CD14-positive monocyte (primary cell): ENCODE measurements around the gene CDH4. TPM values are rescaled to one million over a fixed set of nuclear protein-coding genes. Genes with fewer than 3 reads are reported as not detected.
A peak's percentile ranks its signal among the peaks of the same experiment; 100 is the strongest.

Experiments
- DNase-seq, 3 donors: peaks; one replicate each; pipeline ENCODE4 v3.0.0-alpha.2; 2011 to 2022
- H2AFZ ChIP-seq: 2 replicates; pipeline ENCODE4 v1.6.0; 2012; ENCODE audit warnings: mild to moderate bottlenecking, low read depth, low read length, inconsistent platforms; ENCODE audit not compliant: insufficient read depth, poor library complexity, severe bottlenecking
- H3K27ac ChIP-seq, 2 donors: 1 replicate in 1 of 2; 2 replicates in 1 of 2; pipeline ENCODE4 v1.5.1; 2012 to 2013; ENCODE audit warnings: low read length in 2 of 2, control low read depth in 1 of 2, inconsistent platforms in 1 of 2, low read depth in 1 of 2, mild to moderate bottlenecking in 1 of 2
- H3K27me3 ChIP-seq, 2 donors: one replicate each; pipeline versions ENCODE4 v1.6.0 to v1.6.1; 2011 to 2013; ENCODE audit warnings: low read length in 2 of 2; ENCODE audit not compliant: control insufficient read depth in 2 of 2, insufficient read depth in 2 of 2
- H3K36me3 ChIP-seq, 2 donors: replicated peaks in 1 of 2; 1 replicate in 1 of 2; 2 replicates in 1 of 2; pipeline versions ENCODE4 v1.5.1 to v1.6.1; 2012 to 2013; ENCODE audit warnings: low read length in 2 of 2, control low read depth in 1 of 2, inconsistent platforms in 1 of 2, mild to moderate bottlenecking in 1 of 2; ENCODE audit not compliant: insufficient read depth in 2 of 2, control insufficient read depth in 1 of 2
- H3K4me1 ChIP-seq, 2 donors: 1 replicate in 1 of 2; 2 replicates in 1 of 2; pipeline versions ENCODE4 v1.5.1 to v1.6.1; 2012 to 2013; ENCODE audit warnings: low read length in 2 of 2, control low read depth in 1 of 2, inconsistent platforms in 1 of 2, mild to moderate bottlenecking in 1 of 2, moderate library complexity in 1 of 2; ENCODE audit not compliant: insufficient read depth in 2 of 2, control insufficient read depth in 1 of 2
- H3K4me2 ChIP-seq: replicated peaks from 2 replicates; pipeline ENCODE3; 2012; ENCODE audit warnings: low read length, moderate library complexity, mild to moderate bottlenecking; ENCODE audit not compliant: poor library complexity, severe bottlenecking; ENCODE audit errors: extremely low read depth
- H3K4me3 ChIP-seq, 3 experiments: fragments of 200-600 bp in 1 of 3; sonication (generic) in 1 of 3; replicated peaks in 1 of 3; 1 replicate in 2 of 3; 2 replicates in 1 of 3; pipeline ENCODE4 v1.5.1; 2011 to 2013; ENCODE audit warnings: low read length in 3 of 3, mild to moderate bottlenecking in 3 of 3, control low read depth in 2 of 3, low read depth in 2 of 3, inconsistent platforms in 1 of 3, moderate library complexity in 1 of 3
- H3K79me2 ChIP-seq: 2 replicates; pipeline ENCODE4 v1.6.0; 2012; ENCODE audit warnings: mild to moderate bottlenecking, control low read depth, inconsistent platforms, low read length, moderate library complexity; ENCODE audit not compliant: insufficient read depth
- H3K9ac ChIP-seq: 2 replicates; pipeline ENCODE4 v1.6.0; 2017; ENCODE audit warnings: low read length, mild to moderate bottlenecking; ENCODE audit not compliant: insufficient read depth, poor library complexity, severe bottlenecking
- H3K9me3 ChIP-seq, 2 donors: replicated peaks in 1 of 2; 1 replicate in 1 of 2; 2 replicates in 1 of 2; pipeline versions ENCODE4 v1.5.1 to v1.6.1; 2012 to 2013; ENCODE audit warnings: low read length in 2 of 2, control low read depth in 1 of 2; ENCODE audit not compliant: control insufficient read depth in 1 of 2, insufficient read depth in 1 of 2
- H4K20me1 ChIP-seq: 2 replicates; pipeline ENCODE4 v1.6.0; 2012; ENCODE audit warnings: mild to moderate bottlenecking, low read length, control low read depth, moderate library complexity; ENCODE audit not compliant: insufficient read depth
- H3K27ac Mint-ChIP-seq, 7 donors: one replicate each; pipeline ENCODE4 v1.8.0; 2020; ENCODE audit warnings: mild to moderate bottlenecking in 7 of 7, mixed read lengths in 7 of 7, moderate library complexity in 6 of 7, inconsistent platforms in 2 of 7
- H3K27me3 Mint-ChIP-seq, 3 donors: one replicate each; pipeline ENCODE4 v1.8.0; 2021 to 2022; ENCODE audit warnings: low read depth in 3 of 3, mild to moderate bottlenecking in 3 of 3, mixed read lengths in 3 of 3, moderate library complexity in 3 of 3, inconsistent platforms in 1 of 3
- H3K36me3 Mint-ChIP-seq, 2 donors: one replicate each; pipeline ENCODE4 v1.8.0; 2020; ENCODE audit warnings: mixed read lengths in 2 of 2, inconsistent platforms in 1 of 2, mild to moderate bottlenecking in 1 of 2
- H3K4me1 Mint-ChIP-seq: one replicate; pipeline ENCODE4 v1.8.0; 2020; ENCODE audit warnings: mild to moderate bottlenecking, mixed read lengths
- H3K4me3 Mint-ChIP-seq, 2 donors: one replicate each; pipeline ENCODE4 v1.8.0; 2020; ENCODE audit warnings: mild to moderate bottlenecking in 2 of 2, mixed read lengths in 2 of 2, moderate library complexity in 1 of 2
- H3K9me3 Mint-ChIP-seq, 7 donors: one replicate each; pipeline ENCODE4 v1.8.0; 2020 to 2022; ENCODE audit warnings: mixed read lengths in 7 of 7, mild to moderate bottlenecking in 6 of 7, moderate library complexity in 6 of 7, inconsistent platforms in 2 of 7
- CTCF ChIP-seq: fragments of 200-600 bp; IDR thresholded peaks from one replicate; pipeline ENCODE4 v1.8.0; 2022; ENCODE audit warnings: antibody characterized with exemption, mild to moderate bottlenecking
- WGBS: methylation state at CpG from one replicate; pipeline ENCODE4 v1.1.5; 2013; ENCODE audit warnings: missing lambda C conversion rate; ENCODE audit not compliant: insufficient coverage; 5-methylcytosine and 5-hydroxymethylcytosine counted together
- intact Hi-C, 2 donors: fragments of 100-400 bp; cut with micrococcal nuclease; formaldehyde crosslinking; loops; one replicate each; pipeline versions ENCODE4 v1.15.0 to v1.15.1; 2023
- polyA plus RNA-seq, 3 donors: library from polyadenylated mRNA; depleted of rRNA in 1 of 3; unstranded in 2 of 3; stranded (reverse) in 1 of 3; fragments of 300-500 nt in 2 of 3; fragments of >200 nt in 1 of 3; fragmentation: Illumina TruSeq in 2 of 3; gene quantifications; 1 replicate in 2 of 3; 2 replicates in 1 of 3; pipeline ENCODE4 v1.2.3, GENCODE V29; 2012 to 2021

CDH4 gene
- polyA plus RNA-seq, 3 donors, result not detected

- Histone ChIP-seq H4K20me1 (no peaks in the 10 kb centered on the region), H3K27ac (no peak overlapping the region), H3K4me1 (no peaks in the 10 kb centered on the region), H3K27me3 (no peaks in the 10 kb centered on the region), H3K9me3 (peaks cover 9 to 39% of the 10 kb centered on the region in 2 donors), H3K36me3 (peaks cover 42 to 56% of the 10 kb centered on the region in 2 donors), H3K4me2 (no peak overlapping the region), H3K9ac (no peak overlapping the region), H3K79me2 (no peaks in the 10 kb centered on the region), H2AFZ (no peak overlapping the region), H3K4me3 (no peak overlapping the region)
- 95% methylated on average over 22 of the region's 27 CpGs for WGBS
- Mint-ChIP-seq H3K27ac (peak overlapping the region in 3 of 7 donors; percentile 7 to 67 (median 42)), H3K27me3 (peaks cover 0 to under 1% (median 0%) of the 10 kb centered on the region in 3 donors), H3K4me1 (no peaks in the 10 kb centered on the region), H3K9me3 (peaks cover 10 to 21% (median 15%) of the 10 kb centered on the region in 7 donors), H3K36me3 (peaks cover 44 to 55% of the 10 kb centered on the region in 2 donors), H3K4me3 (no peak overlapping the region)
- intact Hi-C loops, result no loop called here
- no peak for TF ChIP-seq CTCF
- DNase-seq, result no peak
Observed at GRCh38 chr20:61972636-61973508, 720.8 kb downstream of the CDH4 start.

- Histone ChIP-seq H3K79me2 (no peaks in the 10 kb centered on the region), H3K36me3 (peaks cover 42 to 59% of the 10 kb centered on the region in 2 donors)
Observed at GRCh38 chr20:61973515-61974356, 721.7 kb downstream of the CDH4 start.

More at GRCh38 chr20:61973515-61974356, 721.7 kb downstream of the CDH4 start:
- H3K27ac ChIP-seq, result no peak overlapping the region
- no peaks in the 10 kb centered on the region for H4K20me1 ChIP-seq
- TF ChIP-seq CTCF, result no peak
- H3K4me2 ChIP-seq, result no peak overlapping the region
- no peaks in the 10 kb centered on the region for H3K4me1 ChIP-seq
- WGBS, result 98% methylated on average over 23 of the region's 25 CpGs
- peaks cover 10 to 22% (median 15%) of the 10 kb centered on the region in 7 donors for H3K9me3 Mint-ChIP-seq
- H3K4me3 ChIP-seq, result no peak overlapping the region
- H3K27ac Mint-ChIP-seq, result peak overlapping the region in 1 of 7 donors; percentile 35
- no peaks in the 10 kb centered on the region for H3K27me3 ChIP-seq
- H3K4me3 Mint-ChIP-seq, result no peak overlapping the region
- DNase-seq, result no peak
- intact Hi-C loops, result no loop called here
- no peak overlapping the region for H3K9ac ChIP-seq
- no peaks in the 10 kb centered on the region for H3K27me3 Mint-ChIP-seq
- no peaks in the 10 kb centered on the region for H3K4me1 Mint-ChIP-seq
- H2AFZ ChIP-seq, result no peak overlapping the region
- H3K9me3 ChIP-seq, result peaks cover 12 to 45% of the 10 kb centered on the region in 2 donors
- H3K36me3 Mint-ChIP-seq, result peaks cover 44 to 58% of the 10 kb centered on the region in 2 donors
